ENCODE results near the gene BLACAT1. TPM values are rescaled to one million over a fixed set of nuclear protein-coding genes. Genes with fewer than 3 reads are reported as not detected.

BLACAT1 gene
- total RNA-seq, 1 donor from 2014 or later: not detected

DNA sequence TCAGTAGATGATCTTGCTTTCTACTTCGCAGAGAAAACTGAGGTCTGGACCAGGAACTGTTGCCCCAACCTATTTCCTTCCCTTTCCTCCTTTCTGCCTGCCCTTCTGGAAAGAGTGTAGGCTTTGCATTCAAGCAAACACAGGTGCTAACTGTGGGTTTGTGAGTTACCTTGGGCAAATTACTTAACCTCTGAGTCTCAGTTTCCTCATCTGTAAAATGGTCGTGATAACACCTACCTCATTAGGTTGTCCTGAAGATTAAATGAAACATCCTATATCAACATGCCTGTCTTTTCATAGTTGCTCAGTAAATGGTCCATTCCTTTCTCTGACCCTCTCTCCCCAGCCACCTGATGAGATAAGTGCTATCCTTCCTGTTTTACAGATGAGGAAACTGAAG is 9.5 kb upstream of the BLACAT1 start:
- intact Hi-C loops (cut with DNase I): no loop called here

DNA sequence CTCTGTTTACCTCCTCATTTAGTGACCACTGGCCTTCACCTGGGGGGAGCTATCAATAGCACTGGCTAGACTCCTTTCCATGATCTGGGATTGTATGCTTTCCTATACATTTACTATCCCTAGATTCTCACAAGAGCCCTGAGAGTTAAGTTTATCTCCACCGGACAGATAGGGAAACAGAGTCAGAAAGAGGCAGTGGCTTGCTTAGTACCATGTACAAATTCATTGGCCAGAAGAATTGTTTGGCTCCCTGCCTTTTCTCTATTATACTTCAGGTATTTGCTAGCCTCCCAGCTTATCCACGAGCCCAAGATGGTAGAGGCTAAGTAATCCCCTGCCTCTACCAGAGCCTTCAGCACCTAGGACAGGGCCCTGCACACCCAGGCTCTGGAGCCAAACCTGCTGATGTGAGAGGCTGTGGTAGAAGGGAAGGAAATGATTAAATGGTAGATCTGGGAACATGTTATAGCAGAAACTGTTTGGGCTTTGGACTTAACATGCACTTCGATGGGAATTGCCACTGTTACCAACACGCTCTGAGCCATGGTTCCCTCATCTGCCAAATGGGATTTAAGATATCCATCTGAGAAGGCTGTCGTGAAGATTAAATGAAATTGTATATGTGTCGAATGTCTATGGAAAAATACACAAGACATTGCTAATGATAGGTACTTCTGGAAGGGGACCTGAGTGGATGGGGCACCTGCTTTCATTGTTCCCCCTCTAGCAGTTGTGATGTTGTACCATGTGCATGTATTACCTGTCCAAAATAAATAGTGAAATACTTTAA is 3.1 kb upstream of the BLACAT1 start:
- no peak for DNase-seq (ENCODE audit: low spot score)
- intact Hi-C loops (cut with DNase I): no loop called here

More for the DNA sequence above, 9.5 kb upstream of the BLACAT1 start:
- no peak for DNase-seq (ENCODE audit: low spot score)

GRCh38 chr1:205456868-205457745 is 1.3 kb upstream of the BLACAT1 start:
- intact Hi-C loops (cut with DNase I): no loop called here
- DNase-seq (ENCODE audit: low spot score): no peak

GRCh38 chr1:205456383-205456867 is 580 bp upstream of the BLACAT1 start:
- no peak for DNase-seq (ENCODE audit: low spot score)
- intact Hi-C loops (cut with DNase I): no loop called here

- intact Hi-C loops (cut with DNase I): no loop called here
- no peak for DNase-seq (ENCODE audit: low spot score)
Observed at GRCh38 chr1:205454903-205455335, 926 bp downstream of the BLACAT1 start.

- DNase-seq (ENCODE audit: low spot score): no peak
- intact Hi-C loops (cut with DNase I): no loop called here
Observed at GRCh38 chr1:205453466-205453865, 2.4 kb downstream of the BLACAT1 start.

GRCh38 chr1:205452933-205453332 is 2.9 kb downstream of the BLACAT1 start:
- no peak for DNase-seq (ENCODE audit: low spot score)
- intact Hi-C loops (cut with DNase I): no loop called here

DNA sequence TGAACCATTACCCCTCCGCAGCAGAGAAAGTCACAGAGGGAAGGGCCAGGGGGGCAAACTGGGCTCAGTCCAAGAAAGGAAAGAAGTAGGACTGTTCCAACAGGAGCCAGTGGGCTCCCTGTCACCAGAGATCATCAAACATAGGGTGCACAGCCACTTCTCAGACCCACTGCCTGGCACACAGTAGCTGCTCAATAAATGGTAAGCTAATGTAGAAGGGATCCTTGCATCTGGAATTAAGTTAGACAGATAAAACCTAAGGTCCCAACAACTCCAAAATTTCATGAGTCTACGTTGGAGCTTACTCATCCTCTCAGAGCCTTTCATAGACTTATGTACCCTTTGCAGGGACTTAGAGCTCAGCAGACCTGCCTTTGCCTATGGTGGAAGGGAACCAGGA is 3.5 kb downstream of the BLACAT1 start:
- no peak for DNase-seq (ENCODE audit: low spot score)
- intact Hi-C loops (cut with DNase I): no loop called here

DNA sequence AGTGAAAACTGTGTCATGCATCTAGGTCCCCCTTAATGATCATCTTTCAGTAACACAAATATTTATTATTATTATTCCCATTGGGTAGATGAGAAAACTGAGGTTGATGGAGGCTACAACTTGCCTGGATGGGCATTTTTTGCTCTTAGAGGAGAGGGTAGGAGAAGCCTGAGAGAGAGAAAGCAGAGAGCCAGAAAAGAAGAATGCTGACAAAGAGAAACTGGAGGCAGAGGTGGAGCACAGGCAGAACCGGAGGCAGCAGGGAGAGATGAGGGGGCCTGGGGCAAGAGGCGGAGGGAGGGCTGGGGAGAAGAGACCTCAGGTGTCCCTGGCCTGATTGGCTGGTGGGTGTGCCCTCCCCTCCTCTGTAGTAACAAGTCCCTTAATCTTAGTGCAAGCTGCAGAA is 4.1 kb downstream of the BLACAT1 start:
- no peak for DNase-seq (ENCODE audit: low spot score)
- intact Hi-C loops (cut with DNase I): no loop called here

GRCh38 chr1:205451202-205451601 is 4.6 kb downstream of the BLACAT1 start:
- DNase-seq (ENCODE audit: low spot score): no peak
- intact Hi-C loops (cut with DNase I): no loop called here

GRCh38 chr1:205450448-205450847 is 5.4 kb downstream of the BLACAT1 start:
- DNase-seq (ENCODE audit: low spot score): no peak
- intact Hi-C loops (cut with DNase I): no loop called here

DNA sequence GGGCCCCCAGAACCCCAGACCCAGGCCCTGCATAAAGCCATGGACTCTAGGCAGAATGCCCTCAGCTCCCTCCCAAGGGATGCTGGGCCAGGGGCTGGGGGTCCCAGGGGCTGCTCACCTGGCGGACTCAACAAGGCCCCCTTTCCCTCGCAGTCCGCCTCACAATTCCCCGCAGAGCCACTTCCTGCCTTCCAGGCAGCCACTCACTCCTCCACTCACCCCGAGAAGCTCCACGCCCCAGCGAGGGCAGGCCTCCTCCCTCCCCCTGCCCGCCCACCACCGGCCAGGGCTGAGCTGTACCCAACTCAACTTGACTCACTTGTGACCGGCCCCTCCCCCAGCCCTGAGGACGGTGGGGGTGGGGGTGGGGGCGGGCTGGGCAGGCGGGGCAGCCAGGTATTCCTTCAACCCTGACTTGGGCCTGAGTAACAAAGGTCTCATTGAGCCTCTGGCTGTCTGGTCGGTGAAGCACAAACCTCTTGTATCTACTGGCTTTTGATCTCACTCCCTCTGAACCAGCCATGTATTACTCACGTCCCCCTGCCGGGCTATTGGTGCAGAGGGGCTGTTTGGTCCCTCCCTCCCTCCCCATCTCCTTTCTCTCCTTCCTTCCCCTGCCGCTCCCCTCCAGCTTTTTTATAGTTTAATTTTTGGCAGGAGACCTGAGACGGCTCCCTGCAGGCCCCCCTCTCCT is 5.9 kb downstream of the BLACAT1 start:
- DNase-seq (ENCODE audit: low spot score): no peak
- intact Hi-C loops (cut with DNase I): no loop called here

GRCh38 chr1:205449254-205449749 is 6.5 kb downstream of the BLACAT1 start:
- no peak for DNase-seq (ENCODE audit: low spot score)
- intact Hi-C loops (cut with DNase I): no loop called here

DNA sequence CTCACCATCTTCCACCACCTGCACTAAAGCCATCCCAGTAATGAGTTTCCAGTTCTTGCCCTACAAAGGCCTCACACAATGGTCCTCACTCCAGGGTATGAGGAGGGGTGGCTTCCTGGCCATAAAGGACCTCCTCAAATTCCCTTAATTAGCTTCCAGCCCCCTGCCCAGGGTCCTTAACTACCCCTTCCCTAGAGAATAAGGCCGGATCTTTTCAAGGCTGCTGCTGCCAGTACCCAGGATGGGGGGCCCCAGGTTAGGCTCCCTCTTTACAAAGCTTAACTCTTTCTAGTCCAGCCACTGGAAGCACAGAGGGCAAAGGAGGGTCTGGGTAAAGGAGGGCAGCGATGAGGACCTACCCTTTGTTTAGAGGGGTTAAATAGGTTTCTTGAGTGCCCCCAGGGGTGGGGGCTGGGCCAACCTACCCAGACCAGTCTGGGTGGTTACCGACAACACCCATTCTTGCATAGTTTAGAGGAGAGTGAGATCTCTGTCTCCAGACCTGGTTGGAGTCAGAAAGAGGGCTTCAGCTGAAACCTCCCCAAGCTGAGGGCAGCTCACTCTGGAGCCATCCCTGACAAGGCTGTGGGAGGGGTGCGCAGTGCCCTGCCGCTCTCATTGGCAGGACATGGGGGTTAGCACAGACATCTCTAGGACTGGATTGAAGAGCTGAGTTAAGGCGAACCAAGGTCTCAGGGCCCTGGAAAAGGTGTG is 7.1 kb downstream of the BLACAT1 start:
- intact Hi-C loops (cut with DNase I): no loop called here
- no peak for DNase-seq (ENCODE audit: low spot score)

DNA sequence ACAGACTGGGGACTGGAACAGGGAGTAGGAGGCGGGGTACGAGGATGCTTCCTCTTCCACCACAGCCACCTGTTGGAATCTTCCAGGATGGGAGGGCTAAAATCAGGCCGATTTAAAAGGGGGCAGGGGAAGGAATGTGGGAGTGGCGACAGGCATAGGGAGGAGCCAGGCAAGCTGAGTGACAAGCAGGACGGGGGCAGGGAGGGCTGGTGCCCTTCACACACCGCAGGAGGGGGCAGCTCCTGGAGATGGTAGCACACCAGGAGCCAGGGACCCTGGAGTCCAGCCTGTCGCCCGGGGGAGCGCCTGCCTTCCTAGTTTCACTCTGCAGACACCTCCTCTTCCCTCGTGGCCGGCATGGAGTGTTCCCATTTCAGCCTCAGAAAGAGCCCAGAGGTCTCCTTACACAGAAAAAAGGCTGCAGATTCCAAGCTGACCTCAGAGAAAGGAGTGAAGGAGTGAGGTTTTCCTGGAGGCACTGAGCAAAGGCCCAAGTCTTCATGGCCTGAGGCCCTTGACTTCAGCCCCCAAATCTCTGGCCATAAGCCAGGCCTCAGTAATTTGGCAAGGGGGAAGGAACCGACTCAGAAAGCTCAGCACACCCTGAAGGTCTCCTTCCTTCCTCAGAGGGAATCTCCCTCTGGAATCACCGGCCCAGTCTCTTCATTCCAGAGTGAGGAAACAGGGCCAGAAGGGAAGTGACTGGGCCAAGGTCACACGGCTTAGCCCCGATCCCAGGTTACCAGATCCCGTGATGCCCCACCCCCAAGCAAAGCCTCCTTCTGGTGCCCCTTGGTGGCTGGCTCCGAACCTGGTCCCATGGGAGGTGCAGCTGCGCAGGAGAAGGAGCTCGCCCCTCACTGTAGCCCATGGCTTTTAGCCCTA is 8.1 kb downstream of the BLACAT1 start:
- DNase-seq (ENCODE audit: low spot score): no peak

GRCh38 chr1:205446828-205447227 is 9.0 kb downstream of the BLACAT1 start:
- no peak for DNase-seq (ENCODE audit: low spot score)
- intact Hi-C loops (cut with DNase I): no loop called here

More for the DNA sequence above, 8.1 kb downstream of the BLACAT1 start:
- intact Hi-C loops (cut with DNase I): no loop called here

DNA sequence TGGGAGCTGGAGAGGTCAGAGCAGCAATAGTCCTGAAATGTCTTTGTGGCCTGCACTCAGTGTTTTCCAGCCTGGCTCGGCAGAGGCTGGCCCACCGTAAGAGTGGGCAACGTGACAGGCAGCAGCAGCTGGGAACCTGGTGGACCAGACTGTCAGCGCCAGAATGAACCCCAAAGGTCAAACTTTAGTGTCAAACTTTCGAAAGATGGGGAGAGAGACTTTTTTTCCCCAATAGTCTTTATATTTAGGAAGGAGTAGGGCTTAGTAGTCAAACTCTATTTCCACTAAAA is 10.3 kb downstream of the BLACAT1 start:
- intact Hi-C loops (cut with DNase I): no loop called here
- no peak for DNase-seq (ENCODE audit: low spot score)

DNA sequence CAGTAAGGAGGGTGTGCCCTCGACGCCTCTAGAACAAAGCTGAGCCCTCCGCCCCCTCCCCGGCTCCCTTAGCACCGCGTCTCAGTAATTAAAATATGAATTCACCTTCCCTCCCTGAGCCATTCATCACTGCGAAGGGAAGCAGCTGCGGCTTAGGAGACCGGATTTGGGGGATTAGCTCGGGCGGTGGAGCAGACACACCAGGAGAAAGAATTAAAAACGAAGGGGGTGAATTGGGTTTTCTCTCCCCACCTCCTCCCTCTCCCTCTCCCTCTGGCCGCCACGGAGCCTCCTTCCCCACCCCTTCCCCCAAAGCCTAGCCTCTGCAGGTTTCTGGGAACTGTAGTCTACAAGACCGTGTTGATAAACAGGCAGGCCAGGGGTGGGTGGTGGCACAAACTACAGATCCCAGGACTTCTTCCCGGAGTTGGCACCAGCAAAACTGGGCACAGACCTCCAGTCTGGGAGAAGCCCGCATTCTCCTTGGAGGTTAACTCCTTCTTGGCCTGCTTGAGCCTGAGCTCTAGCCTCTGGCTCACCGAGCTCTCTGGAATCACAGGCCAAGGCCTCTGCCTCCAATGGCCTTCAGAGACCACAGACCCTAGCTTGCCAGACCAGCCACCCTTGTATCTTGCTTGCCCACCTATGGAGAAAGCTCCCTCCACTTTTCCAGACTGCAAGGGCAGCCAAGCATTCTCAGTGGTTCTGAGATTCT is 10.8 kb downstream of the BLACAT1 start:
- DNase-seq (ENCODE audit: low spot score): no peak
- intact Hi-C loops (cut with DNase I): no loop called here

Measured in cardiac septum (tissue), 1 donor.